ENCODE results near the gene MIDN.

Gene MIDN

DNA sequence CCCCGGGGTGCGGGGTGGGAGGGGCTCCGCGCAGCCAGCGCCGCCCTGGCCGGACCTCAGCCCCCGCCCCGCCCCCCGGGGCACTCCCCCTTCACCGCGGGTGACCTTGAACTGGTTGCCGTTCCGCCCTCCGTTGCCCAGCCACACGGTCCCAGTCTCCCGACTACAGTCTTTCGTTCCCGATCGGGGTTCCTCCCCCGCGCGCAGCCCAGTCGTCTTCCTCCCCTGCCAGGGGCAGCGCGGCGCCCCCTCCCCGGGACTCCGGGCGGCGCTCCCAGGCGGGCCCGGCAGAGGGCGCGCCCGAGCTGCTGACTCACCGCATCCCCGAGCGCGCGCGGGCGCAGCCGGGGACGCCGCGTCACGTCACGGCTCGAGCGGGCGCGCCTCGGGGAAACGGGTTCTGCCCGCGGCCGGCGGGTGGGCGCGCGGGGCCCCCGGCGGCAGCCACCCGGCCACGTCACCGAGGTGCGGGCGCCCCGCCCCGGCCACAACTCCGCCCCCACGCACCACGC, 459 bp downstream of the MIDN start:
- H3K27ac Mint-ChIP-seq, result no peak overlapping the region
- no peaks in the 10 kb centered on the region for H3K36me3 Mint-ChIP-seq

DNA sequence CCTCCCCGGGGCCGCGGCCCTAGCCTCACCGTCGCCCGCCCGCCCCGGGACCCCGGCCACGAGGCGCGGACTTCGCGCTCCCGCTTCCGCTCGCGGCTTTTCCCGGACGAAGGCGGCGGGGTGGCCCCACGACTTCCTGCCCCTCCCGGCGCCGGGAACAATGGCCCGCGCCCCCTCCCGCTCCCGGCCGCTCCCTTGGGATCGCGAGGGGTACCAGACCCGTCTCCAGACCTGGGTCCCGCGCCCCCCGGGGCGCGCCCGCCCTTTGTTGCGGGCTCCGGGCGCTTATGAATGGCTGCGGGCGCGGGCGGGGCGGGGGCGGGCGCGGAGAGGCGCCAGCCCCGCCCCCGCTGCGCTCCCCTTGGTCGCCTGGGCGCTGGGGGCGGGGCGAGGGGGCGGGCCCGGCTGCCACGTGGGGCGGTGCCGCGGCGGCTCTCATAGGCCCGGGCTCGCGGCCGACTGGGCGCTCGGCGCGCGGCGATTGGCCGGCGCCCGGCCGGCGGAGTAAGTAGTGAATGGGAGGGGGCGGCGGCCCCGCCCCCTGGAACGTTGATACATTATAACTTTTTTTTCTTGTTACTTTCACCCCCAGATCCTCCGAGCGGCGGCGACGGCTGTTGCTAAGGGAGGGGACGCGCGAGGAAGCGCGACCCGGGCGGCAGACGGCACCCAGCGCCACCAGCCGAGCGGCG, 1.1 kb downstream of the MIDN start:
- H3K4me3 Mint-ChIP-seq, result peak overlapping the region; percentile 83
- no peaks in the 10 kb centered on the region for H3K27me3 Mint-ChIP-seq
- peaks cover 9% of the 10 kb centered on the region for H3K4me1 Mint-ChIP-seq
- no peaks in the 10 kb centered on the region for H3K36me3 Mint-ChIP-seq
- no peaks in the 10 kb centered on the region for H3K9me3 Mint-ChIP-seq
- peak overlapping the region; percentile 91 for H3K27ac Mint-ChIP-seq

More for the DNA sequence above, 459 bp downstream of the MIDN start:
- peaks cover 8% of the 10 kb centered on the region for H3K4me1 Mint-ChIP-seq
- no peaks in the 10 kb centered on the region for H3K9me3 Mint-ChIP-seq
- H3K27me3 Mint-ChIP-seq, result no peaks in the 10 kb centered on the region
- H3K4me3 Mint-ChIP-seq, result peak overlapping the region; percentile 72

- H3K4me1 Mint-ChIP-seq, result peaks cover 11% of the 10 kb centered on the region
- H3K4me3 Mint-ChIP-seq, result peak overlapping the region; percentile 83
- H3K27ac Mint-ChIP-seq, result no peak overlapping the region
- H3K9me3 Mint-ChIP-seq, result no peaks in the 10 kb centered on the region
- H3K27me3 Mint-ChIP-seq, result no peaks in the 10 kb centered on the region
- no peaks in the 10 kb centered on the region for H3K36me3 Mint-ChIP-seq
Observed at GRCh38 chr19:1249990-1250436, 1.6 kb downstream of the MIDN start.

- Mint-ChIP-seq H3K27ac (no peak overlapping the region), H3K9me3 (no peaks in the 10 kb centered on the region), H3K4me1 (peaks cover 11% of the 10 kb centered on the region), H3K4me3 (peak overlapping the region; percentile 92), H3K36me3 (no peaks in the 10 kb centered on the region), H3K27me3 (no peaks in the 10 kb centered on the region)
Observed at GRCh38 chr19:1250437-1251260, 2.3 kb downstream of the MIDN start.

GRCh38 chr19:1251330-1252220, 3.2 kb downstream of the MIDN start:
- peak overlapping the region; percentile 91 for H3K27ac Mint-ChIP-seq
- H3K36me3 Mint-ChIP-seq, result no peaks in the 10 kb centered on the region
- no peaks in the 10 kb centered on the region for H3K9me3 Mint-ChIP-seq
- H3K4me3 Mint-ChIP-seq, result peak overlapping the region; percentile 92
- H3K27me3 Mint-ChIP-seq, result no peaks in the 10 kb centered on the region
- peaks cover 11% of the 10 kb centered on the region for H3K4me1 Mint-ChIP-seq

- no peaks in the 10 kb centered on the region for H3K9me3 Mint-ChIP-seq
- peak overlapping the region; percentile 92 for H3K4me3 Mint-ChIP-seq
- H3K4me1 Mint-ChIP-seq, result peaks cover 12% of the 10 kb centered on the region
- H3K27ac Mint-ChIP-seq, result no peak overlapping the region
- H3K27me3 Mint-ChIP-seq, result no peaks in the 10 kb centered on the region
- H3K36me3 Mint-ChIP-seq, result no peaks in the 10 kb centered on the region
Observed at GRCh38 chr19:1252221-1252820, 3.9 kb downstream of the MIDN start.

DNA sequence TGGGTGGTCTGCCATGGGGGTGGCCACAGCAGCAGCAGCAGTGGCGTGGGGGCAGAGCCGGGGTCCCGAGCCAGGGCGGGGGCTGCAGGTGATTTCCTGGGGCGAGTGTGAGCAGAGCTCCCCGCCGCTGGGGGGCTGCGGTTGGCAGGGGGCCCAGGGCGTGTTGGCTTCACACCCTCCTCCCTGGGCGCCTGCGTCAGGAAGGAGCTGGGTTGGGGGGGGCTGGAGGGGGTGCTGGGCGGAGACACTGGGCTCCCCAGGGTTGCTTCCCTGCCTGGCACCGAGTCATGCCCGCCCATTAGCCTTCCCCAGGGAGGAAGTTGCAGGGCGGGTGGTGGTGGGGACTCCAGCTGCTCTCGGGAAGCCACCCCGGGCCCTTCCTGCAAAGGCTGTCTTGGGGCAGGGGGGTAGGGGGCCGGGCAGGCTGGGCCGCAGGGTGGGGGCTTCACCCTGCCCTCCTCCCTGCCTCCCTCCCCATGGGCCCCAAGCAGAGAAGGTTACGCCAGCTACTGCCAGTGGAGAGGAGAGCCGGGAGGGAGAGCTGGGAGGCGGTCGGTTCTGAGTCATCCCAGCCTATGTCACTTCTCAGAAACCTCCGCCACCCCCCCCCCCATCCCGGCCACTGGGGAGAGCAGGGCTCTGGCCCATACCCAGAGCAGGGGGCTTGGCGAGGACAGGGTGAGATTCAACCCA, 4.6 kb downstream of the MIDN start:
- Mint-ChIP-seq H3K9me3 (no peaks in the 10 kb centered on the region), H3K27me3 (no peaks in the 10 kb centered on the region), H3K4me3 (peak overlapping the region; percentile 71), H3K36me3 (peaks cover 1% of the 10 kb centered on the region), H3K4me1 (peaks cover 18% of the 10 kb centered on the region), H3K27ac (peak overlapping the region; percentile 51)

GRCh38 chr19:1253514-1254080, 5.2 kb downstream of the MIDN start:
- no peaks in the 10 kb centered on the region for H3K27me3 Mint-ChIP-seq
- peak overlapping the region; percentile 71 for H3K4me3 Mint-ChIP-seq
- H3K36me3 Mint-ChIP-seq, result peaks cover 1% of the 10 kb centered on the region
- peak overlapping the region; percentile 51 for H3K27ac Mint-ChIP-seq
- no peaks in the 10 kb centered on the region for H3K9me3 Mint-ChIP-seq
- H3K4me1 Mint-ChIP-seq, result peaks cover 23% of the 10 kb centered on the region

DNA sequence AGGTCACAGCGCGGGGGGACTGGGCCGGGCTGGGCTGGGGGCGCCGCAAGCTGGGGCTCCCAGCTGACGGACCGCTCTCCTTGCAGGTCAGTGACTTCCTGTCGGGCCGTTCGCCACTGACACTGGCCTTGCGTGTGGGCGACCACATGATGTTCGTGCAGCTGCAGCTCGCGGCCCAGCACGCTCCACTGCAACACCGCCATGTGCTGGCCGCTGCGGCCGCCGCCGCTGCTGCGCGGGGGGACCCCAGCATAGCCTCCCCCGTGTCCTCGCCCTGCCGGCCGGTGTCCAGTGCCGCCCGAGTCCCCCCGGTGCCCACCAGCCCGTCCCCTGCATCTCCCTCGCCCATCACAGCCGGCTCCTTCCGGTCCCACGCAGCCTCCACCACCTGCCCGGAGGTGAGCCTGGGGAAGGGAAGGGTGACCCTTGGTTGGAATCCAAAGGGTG, 5.7 kb downstream of the MIDN start:
- H3K36me3 Mint-ChIP-seq, result peaks cover 1% of the 10 kb centered on the region
- H3K27me3 Mint-ChIP-seq, result no peaks in the 10 kb centered on the region
- no peak overlapping the region for H3K4me3 Mint-ChIP-seq
- no peak overlapping the region for H3K27ac Mint-ChIP-seq
- no peaks in the 10 kb centered on the region for H3K9me3 Mint-ChIP-seq
- peaks cover 28% of the 10 kb centered on the region for H3K4me1 Mint-ChIP-seq

DNA sequence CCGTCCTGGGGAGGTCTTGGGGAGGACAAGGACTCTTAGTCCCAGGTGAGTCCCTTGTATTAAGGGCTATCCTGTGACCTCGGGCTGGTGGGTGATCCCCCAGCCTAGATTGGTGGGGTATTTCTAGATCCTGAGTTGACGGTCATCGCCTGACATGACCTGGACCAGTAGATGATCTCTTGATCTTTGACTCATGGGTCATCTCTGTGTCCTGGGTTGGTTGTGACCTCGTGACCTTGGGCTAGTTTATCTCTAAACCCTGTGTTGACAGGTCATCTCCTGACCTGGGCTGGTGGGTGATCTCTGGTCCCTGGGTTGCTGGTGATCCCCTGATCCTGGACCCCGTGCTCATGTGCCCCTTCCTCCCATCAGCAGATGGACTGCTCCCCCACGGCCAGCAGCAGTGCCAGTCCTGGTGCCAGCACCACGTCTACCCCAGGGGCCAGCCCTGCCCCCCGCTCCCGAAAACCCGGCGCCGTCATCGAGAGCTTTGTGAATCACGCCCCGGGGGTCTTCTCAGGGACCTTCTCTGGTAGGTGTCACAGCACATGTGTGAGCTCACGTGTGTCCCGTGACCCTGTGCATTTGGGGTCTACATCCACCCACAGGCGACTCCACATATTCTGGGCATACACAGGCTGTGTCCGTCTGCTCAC, 6.3 kb downstream of the MIDN start:
- Mint-ChIP-seq H3K27ac (peak overlapping the region; percentile 83), H3K27me3 (no peaks in the 10 kb centered on the region), H3K9me3 (no peaks in the 10 kb centered on the region), H3K36me3 (peaks cover 1% of the 10 kb centered on the region), H3K4me1 (peaks cover 30% of the 10 kb centered on the region), H3K4me3 (no peak overlapping the region)

DNA sequence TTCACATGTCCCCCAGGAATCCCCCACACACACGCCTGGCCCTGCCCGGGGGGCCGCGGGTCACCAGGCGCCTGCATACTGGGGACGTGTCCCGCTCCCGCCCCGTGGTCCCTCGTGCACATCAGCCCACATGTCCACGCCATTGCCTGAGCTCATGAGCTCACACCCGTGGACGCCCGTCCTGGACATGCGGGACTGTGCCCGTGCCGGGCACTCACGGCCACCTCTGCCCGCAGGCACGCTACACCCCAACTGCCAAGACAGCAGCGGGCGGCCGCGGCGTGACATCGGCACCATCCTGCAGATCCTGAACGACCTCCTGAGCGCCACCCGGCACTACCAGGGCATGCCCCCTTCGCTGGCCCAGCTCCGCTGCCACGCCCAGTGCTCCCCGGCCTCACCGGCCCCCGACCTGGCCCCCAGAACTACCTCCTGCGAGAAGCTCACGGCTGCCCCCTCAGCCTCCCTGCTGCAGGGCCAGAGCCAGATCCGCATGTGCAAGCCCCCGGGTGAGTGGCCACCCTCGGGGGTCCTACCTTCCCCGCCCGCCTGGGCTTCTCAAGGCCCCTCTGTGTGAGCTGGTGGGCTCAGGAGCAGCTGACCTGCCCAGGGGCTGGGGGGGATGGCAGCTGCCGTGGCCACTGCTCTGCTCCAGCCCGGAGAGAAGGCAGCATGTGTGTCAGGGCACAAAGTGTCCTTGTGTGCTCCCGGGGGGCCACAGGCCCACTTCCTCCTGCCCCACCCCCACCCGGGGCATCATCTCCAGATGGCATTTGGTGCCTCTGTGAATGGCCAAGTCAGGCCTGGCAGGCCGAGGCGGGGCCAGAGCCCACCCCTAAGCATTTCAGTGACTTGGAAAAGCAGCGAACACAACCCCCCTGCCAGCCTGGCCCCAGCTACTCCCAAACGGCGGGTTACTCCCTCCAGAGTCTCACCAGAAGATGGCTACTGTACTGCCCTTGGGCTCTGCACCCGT, 7.1 kb downstream of the MIDN start:
- Mint-ChIP-seq H3K27ac (peak overlapping the region; percentile 83), H3K27me3 (no peaks in the 10 kb centered on the region), H3K9me3 (no peaks in the 10 kb centered on the region), H3K4me3 (no peak overlapping the region), H3K36me3 (peaks cover 1% of the 10 kb centered on the region), H3K4me1 (peaks cover 35% of the 10 kb centered on the region)

GRCh38 chr19:1256646-1257474, 8.5 kb downstream of the MIDN start:
- peaks cover 42% of the 10 kb centered on the region for H3K4me1 Mint-ChIP-seq

More at GRCh38 chr19:1256646-1257474, 8.5 kb downstream of the MIDN start:
- peak overlapping the region; percentile 30 for H3K4me3 Mint-ChIP-seq
- no peaks in the 10 kb centered on the region for H3K27me3 Mint-ChIP-seq
- H3K36me3 Mint-ChIP-seq, result peaks cover 1% of the 10 kb centered on the region
- no peak overlapping the region for H3K27ac Mint-ChIP-seq
- H3K9me3 Mint-ChIP-seq, result no peaks in the 10 kb centered on the region

Measured in activated naive CD4-positive, alpha-beta T cell treated with anti-CD3 and anti-CD28 coated beads, Interleukin-2, amount 50 U/mL, for 24 hours (primary cell).